HUES6 (cell line): ENCODE results near the gene SUMO4.

Experiments used
- H3K27ac ChIP-seq: 2 replicates; pipeline ENCODE4 v1.7.0; 2013; ENCODE audit warnings: low read depth, mild to moderate bottlenecking, low read length, inconsistent platforms
- H3K27me3 ChIP-seq: 2 replicates; pipeline ENCODE4 v1.6.1; 2013; ENCODE audit warnings: low read length; ENCODE audit not compliant: control insufficient read depth, insufficient read depth
- H3K36me3 ChIP-seq: 2 replicates; pipeline ENCODE4 v1.6.1; 2013; ENCODE audit warnings: low read length; ENCODE audit not compliant: control insufficient read depth, insufficient read depth
- H3K4me1 ChIP-seq: 2 replicates; pipeline ENCODE4 v1.6.1; 2013; ENCODE audit warnings: low read length; ENCODE audit not compliant: control insufficient read depth, insufficient read depth
- H3K4me3 ChIP-seq: 2 replicates; pipeline ENCODE4 v1.5.1; 2013; ENCODE audit warnings: low read depth, low read length
- H3K9ac ChIP-seq: one replicate; pipeline ENCODE4 v1.6.1; 2013; ENCODE audit warnings: mild to moderate bottlenecking, low read length
- H3K9me3 ChIP-seq: 2 replicates; pipeline ENCODE4 v1.6.1; 2013; ENCODE audit warnings: low read depth, low read length; ENCODE audit not compliant: control insufficient read depth, insufficient read depth

The SUMO4 gene

GRCh38 chr6:149419696-149420404, 19.8 kb downstream of the SUMO4 start:
- H3K9ac ChIP-seq, result no peak overlapping the region
- H3K27ac ChIP-seq, result no peak overlapping the region
- no peaks in the 10 kb centered on the region for H3K9me3 ChIP-seq
- H3K27me3 ChIP-seq, result no peaks in the 10 kb centered on the region
- H3K4me3 ChIP-seq, result no peak overlapping the region
- H3K36me3 ChIP-seq, result no peaks in the 10 kb centered on the region
- H3K4me1 ChIP-seq, result peaks cover 8% of the 10 kb centered on the region; the same call in 1 of the 2 replicates

GRCh38 chr6:149421132-149421531, 21.1 kb downstream of the SUMO4 start:
- Histone ChIP-seq H3K9me3 (no peaks in the 10 kb centered on the region), H3K36me3 (no peaks in the 10 kb centered on the region), H3K4me3 (no peak overlapping the region), H3K9ac (no peak overlapping the region), H3K4me1 (peaks cover 8% of the 10 kb centered on the region; the same call in 1 of the 2 replicates), H3K27me3 (no peaks in the 10 kb centered on the region), H3K27ac (no peak overlapping the region)

- Histone ChIP-seq H3K4me1 (peaks cover 8% of the 10 kb centered on the region; the same call in 1 of the 2 replicates), H3K36me3 (no peaks in the 10 kb centered on the region), H3K27ac (no peak overlapping the region), H3K9me3 (no peaks in the 10 kb centered on the region), H3K27me3 (no peaks in the 10 kb centered on the region), H3K9ac (no peak overlapping the region), H3K4me3 (no peak overlapping the region)
Measured at GRCh38 chr6:149422581-149422980, 22.5 kb downstream of the SUMO4 start.

DNA sequence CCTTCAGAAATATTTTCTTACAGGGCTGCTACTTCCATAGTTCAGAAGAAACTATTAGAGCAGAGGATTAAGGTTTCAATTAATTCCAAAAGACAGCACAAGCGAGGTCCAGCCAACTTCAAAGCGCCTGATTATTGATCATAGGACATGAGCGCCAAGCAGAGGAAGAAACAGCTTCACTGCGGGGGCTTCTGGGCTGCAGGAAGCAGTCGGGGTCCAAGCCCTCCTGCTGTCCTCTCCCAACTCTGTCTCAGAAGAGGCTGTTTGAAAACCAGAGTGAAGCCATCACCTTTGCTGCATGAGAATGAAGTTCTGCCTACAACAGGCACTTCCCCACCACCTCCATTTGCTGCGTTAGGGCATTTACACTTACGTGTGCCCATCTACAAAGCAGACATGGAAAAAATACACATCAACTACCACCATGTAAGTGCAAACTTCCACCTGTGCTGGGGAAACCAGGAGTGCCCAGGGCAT, 23.9 kb downstream of the SUMO4 start:
- Histone ChIP-seq H3K4me3 (no peak overlapping the region), H3K9me3 (no peaks in the 10 kb centered on the region), H3K27me3 (no peaks in the 10 kb centered on the region)

DNA sequence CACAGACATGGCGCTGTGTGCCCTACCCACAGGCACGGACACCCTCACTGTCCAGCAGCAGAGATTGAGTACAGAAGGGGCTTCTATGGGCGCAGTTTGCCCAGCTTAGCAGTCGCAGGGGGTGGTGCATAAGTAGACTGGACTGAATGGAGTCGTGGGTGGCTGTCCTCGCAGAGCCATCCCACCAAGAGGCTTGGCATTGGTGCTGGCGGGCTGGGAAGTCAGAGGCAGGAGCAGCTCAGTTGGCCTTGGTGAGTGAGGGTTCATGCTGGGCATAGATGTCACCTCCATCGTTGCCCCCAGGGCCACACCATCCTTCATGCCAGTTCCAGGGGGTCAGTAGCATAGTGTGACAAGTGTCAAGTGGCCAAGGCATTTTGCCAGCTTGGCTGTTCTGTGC, 25.2 kb downstream of the SUMO4 start:
- H3K4me1 ChIP-seq, result peaks cover 8% of the 10 kb centered on the region; the same call in 1 of the 2 replicates

More for the DNA sequence above, 23.9 kb downstream of the SUMO4 start:
- no peak overlapping the region for H3K9ac ChIP-seq
- peaks cover 8% of the 10 kb centered on the region; the same call in 1 of the 2 replicates for H3K4me1 ChIP-seq
- H3K27ac ChIP-seq, result no peak overlapping the region
- H3K36me3 ChIP-seq, result no peaks in the 10 kb centered on the region

DNA sequence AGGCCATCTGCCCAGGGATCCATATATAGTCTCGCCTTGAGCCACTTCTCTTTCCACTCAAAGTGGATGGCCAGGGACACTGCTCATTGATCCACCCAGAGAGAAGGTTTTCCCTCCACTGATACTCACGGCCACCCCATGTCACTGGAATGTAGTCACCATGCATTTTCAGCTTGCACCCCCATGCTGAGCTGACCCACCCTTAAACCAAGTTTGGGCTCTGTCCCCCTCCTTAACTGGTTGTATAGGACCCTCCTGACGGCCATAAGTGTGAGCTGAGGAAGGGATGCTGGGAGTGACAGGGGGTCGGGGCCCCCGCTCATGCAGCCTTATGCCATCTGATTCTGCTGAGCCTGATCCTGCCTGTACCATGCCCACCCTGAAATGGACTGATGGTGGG, 25.7 kb downstream of the SUMO4 start:
- no peaks in the 10 kb centered on the region for H3K36me3 ChIP-seq
- no peak overlapping the region for H3K9ac ChIP-seq
- H3K27me3 ChIP-seq, result no peaks in the 10 kb centered on the region
- H3K9me3 ChIP-seq, result no peaks in the 10 kb centered on the region
- H3K4me3 ChIP-seq, result no peak overlapping the region
- H3K27ac ChIP-seq, result no peak overlapping the region
- peaks cover 8% of the 10 kb centered on the region; the same call in 1 of the 2 replicates for H3K4me1 ChIP-seq

More for the DNA sequence above, 25.2 kb downstream of the SUMO4 start:
- no peak overlapping the region for H3K4me3 ChIP-seq
- H3K27ac ChIP-seq, result no peak overlapping the region
- H3K36me3 ChIP-seq, result no peaks in the 10 kb centered on the region
- H3K9ac ChIP-seq, result no peak overlapping the region
- no peaks in the 10 kb centered on the region for H3K27me3 ChIP-seq
- H3K9me3 ChIP-seq, result no peaks in the 10 kb centered on the region

DNA sequence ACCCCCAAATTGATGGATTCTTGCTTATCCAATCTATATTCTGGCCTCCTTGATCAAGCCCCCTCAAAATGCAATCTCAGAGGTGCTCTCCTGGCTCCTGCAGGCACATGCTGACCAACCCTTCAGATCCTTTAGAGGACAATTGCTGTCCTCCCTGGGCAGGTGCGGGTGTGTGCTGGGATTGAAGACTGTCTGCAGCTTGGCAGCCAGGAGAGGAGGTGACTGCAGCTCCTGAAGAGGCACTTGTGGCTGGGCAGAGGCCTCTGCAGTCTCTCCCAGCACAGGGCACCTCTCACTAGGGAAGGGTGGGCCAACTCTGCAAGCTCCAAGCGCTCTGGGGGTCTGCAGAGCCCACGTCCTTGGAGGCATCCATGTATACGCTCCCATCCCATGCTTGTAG, 28.5 kb downstream of the SUMO4 start:
- Histone ChIP-seq H3K4me3 (no peak overlapping the region), H3K9ac (no peak overlapping the region), H3K9me3 (no peaks in the 10 kb centered on the region), H3K36me3 (no peaks in the 10 kb centered on the region), H3K27me3 (no peaks in the 10 kb centered on the region), H3K4me1 (peaks cover 7% of the 10 kb centered on the region; the same call in 1 of the 2 replicates), H3K27ac (no peak overlapping the region)

DNA sequence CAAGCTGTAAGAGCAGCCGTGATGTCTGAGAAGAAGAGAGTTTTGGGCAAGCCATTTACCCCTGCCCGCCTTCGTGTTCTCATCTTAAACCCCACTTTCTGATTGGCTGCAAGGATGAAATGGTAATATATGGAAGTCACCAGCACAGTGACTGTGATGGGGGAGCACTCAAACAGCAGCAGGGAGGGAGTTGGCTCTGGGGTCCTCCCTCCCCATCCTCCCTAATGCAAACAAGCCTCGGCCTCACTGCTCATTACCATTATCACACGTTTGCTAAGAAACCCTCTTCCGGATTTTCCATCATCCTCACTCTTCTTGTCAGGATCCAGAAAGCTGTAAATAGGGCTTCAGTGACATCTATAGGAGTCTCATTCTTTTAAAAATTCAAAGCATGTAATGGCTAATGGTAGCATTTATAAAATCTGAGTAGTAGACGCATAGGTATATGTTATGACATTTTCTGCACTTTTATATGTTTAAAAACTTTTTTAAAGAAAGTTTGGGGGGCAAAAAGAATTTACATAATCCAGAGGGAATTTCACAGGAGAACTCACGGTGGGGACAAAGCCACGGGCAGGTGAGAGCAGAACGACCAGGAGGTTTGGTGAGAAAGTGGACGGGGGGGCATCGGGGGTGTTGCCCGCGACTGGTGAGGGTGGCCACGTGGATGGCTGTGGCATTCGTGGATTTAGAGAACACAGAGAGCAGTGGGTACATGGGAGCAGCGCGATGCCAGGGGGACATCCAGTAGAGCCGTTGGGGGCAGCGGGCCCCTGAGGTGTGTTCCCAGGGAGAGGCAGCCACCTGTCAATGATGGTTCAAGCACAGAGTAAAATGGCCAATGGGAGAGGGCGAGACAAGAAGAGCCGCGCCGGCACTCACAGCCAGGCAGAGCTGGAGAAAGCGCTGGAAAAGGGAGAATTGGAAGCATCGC, 29.6 kb downstream of the SUMO4 start:
- H3K27ac ChIP-seq, result no peak overlapping the region
- no peaks in the 10 kb centered on the region for H3K4me1 ChIP-seq
- H3K9me3 ChIP-seq, result no peaks in the 10 kb centered on the region
- no peak overlapping the region for H3K4me3 ChIP-seq
- no peak overlapping the region for H3K9ac ChIP-seq
- H3K36me3 ChIP-seq, result no peaks in the 10 kb centered on the region
- H3K27me3 ChIP-seq, result no peaks in the 10 kb centered on the region

- Histone ChIP-seq H3K27ac (no peak overlapping the region), H3K9ac (no peak overlapping the region)
Measured at GRCh38 chr6:149431905-149432775, 32.1 kb downstream of the SUMO4 start.

GRCh38 chr6:149433405-149433804, 33.3 kb downstream of the SUMO4 start:
- Histone ChIP-seq H3K9me3 (no peaks in the 10 kb centered on the region), H3K27ac (no peak overlapping the region), H3K36me3 (no peaks in the 10 kb centered on the region), H3K9ac (no peak overlapping the region), H3K4me3 (no peak overlapping the region), H3K27me3 (no peaks in the 10 kb centered on the region), H3K4me1 (no peaks in the 10 kb centered on the region)

More at GRCh38 chr6:149431905-149432775, 32.1 kb downstream of the SUMO4 start:
- Histone ChIP-seq H3K4me3 (no peak overlapping the region), H3K9me3 (no peaks in the 10 kb centered on the region), H3K36me3 (no peaks in the 10 kb centered on the region), H3K4me1 (no peaks in the 10 kb centered on the region), H3K27me3 (no peaks in the 10 kb centered on the region)
